OCI-LY1 (cell line): ENCODE data around the gene SPATA1.

ENCODE experiments used
- H2AFZ ChIP-seq: fragments of 200-600 bp; sonication (generic), shearing (Covaris generic); 2 replicates; pipeline ENCODE4 v1.6.0; 2014; ENCODE audit warnings: antibody characterized with exemption, mild to moderate bottlenecking, low read length
- H3F3A ChIP-seq: fragments of 200-600 bp; sonication (generic), shearing (Covaris generic); 2 replicates; pipeline ENCODE4 v1.6.0; 2014; ENCODE audit warnings: mild to moderate bottlenecking, antibody characterized with exemption, low read length, moderate library complexity; ENCODE audit not compliant: insufficient read depth
- H3K27ac ChIP-seq: fragments of 200-600 bp; sonication (generic); 2 replicates; pipeline ENCODE4 v1.5.1; 2014; ENCODE audit warnings: low read length, mixed run types, mild to moderate bottlenecking, low read depth; ENCODE audit not compliant: poor library complexity, severe bottlenecking
- H3K27me3 ChIP-seq: fragments of 200-600 bp; sonication (generic); 2 replicates; pipeline ENCODE4 v1.6.0; 2014; ENCODE audit warnings: antibody characterized with exemption, mild to moderate bottlenecking, low read length, moderate library complexity; ENCODE audit not compliant: insufficient read depth
- H3K36me3 ChIP-seq: fragments of 200-600 bp; sonication (generic); 2 replicates; pipeline ENCODE4 v1.6.1; 2014; ENCODE audit warnings: mild to moderate bottlenecking, antibody characterized with exemption, low read length, moderate library complexity, mixed read lengths; ENCODE audit not compliant: insufficient read depth
- H3K4me1 ChIP-seq: fragments of 200-600 bp; sonication (generic); 2 replicates; pipeline ENCODE4 v1.5.1; 2014; ENCODE audit warnings: mild to moderate bottlenecking, low read length, moderate library complexity; ENCODE audit not compliant: insufficient read depth, severe bottlenecking
- H3K4me2 ChIP-seq: fragments of 200-600 bp; sonication (generic), shearing (Covaris generic); 2 replicates; pipeline ENCODE4 v1.6.1; 2014; ENCODE audit warnings: low read length
- H3K4me3 ChIP-seq: fragments of 200-600 bp; sonication (generic); 2 replicates; pipeline ENCODE4 v1.5.1; 2014; ENCODE audit warnings: low read length, low read depth, mild to moderate bottlenecking, mixed read lengths; ENCODE audit not compliant: poor library complexity, severe bottlenecking
- H3K79me2 ChIP-seq: fragments of 200-600 bp; shearing (Covaris generic); 2 replicates; pipeline ENCODE4 v1.6.1; 2016; ENCODE audit warnings: mixed run types, low read length, mixed read lengths; ENCODE audit not compliant: insufficient read depth
- H3K9ac ChIP-seq: fragments of 200-600 bp; sonication (generic), shearing (Covaris generic); 2 replicates; pipeline ENCODE4 v1.6.1; 2014; ENCODE audit warnings: mild to moderate bottlenecking, low read length, mixed read lengths
- H3K9me2 ChIP-seq: fragments of 200-600 bp; sonication (generic), shearing (Covaris generic); 2 replicates; pipeline ENCODE4 v1.6.1; 2014; ENCODE audit warnings: low read depth, mild to moderate bottlenecking, low read length, mixed read lengths
- H3K9me3 ChIP-seq: fragments of 200-600 bp; shearing (Covaris generic); 2 replicates; pipeline ENCODE4 v1.6.1; 2014; ENCODE audit warnings: low read length, mixed read lengths
- H4K20me1 ChIP-seq: fragments of 200-600 bp; sonication (generic), shearing (Covaris generic); 2 replicates; pipeline ENCODE4 v1.6.0; 2016; ENCODE audit warnings: mild to moderate bottlenecking, low read length; ENCODE audit not compliant: insufficient read depth
- CTCF ChIP-seq: fragments of 200-600 bp; sonication (generic), shearing (Covaris generic); IDR thresholded peaks from 2 replicates; pipeline ENCODE4 v1.5.1; 2017; ENCODE audit warnings: mild to moderate bottlenecking, antibody characterized with exemption, low read length, moderate library complexity, mixed read lengths
- EZH2 ChIP-seq: fragments of 200-600 bp; sonication (generic), shearing (Covaris generic); IDR thresholded peaks from 2 replicates; pipeline ENCODE4 v1.8.0; 2017; ENCODE audit warnings: borderline replicate concordance, mixed run types, mild to moderate bottlenecking, antibody characterized with exemption, low read length, moderate library complexity, mixed read lengths

Gene SPATA1

GRCh38 chr1:84480650-84481049, 25.5 kb upstream of the SPATA1 start:
- Histone ChIP-seq H3K27me3 (no peaks in the 10 kb centered on the region), H3K27ac (no peak overlapping the region), H3K4me3 (peak overlapping the region; percentile 87), H3K9me3 (peaks cover 5% of the 10 kb centered on the region; the same call in 1 of the 2 replicates), H3K4me1 (peaks cover 29% of the 10 kb centered on the region), H3K9me2 (no peaks in the 10 kb centered on the region), H3K4me2 (peak overlapping the region; percentile 97), H3K9ac (peak overlapping the region; percentile 81), H2AFZ (no peak overlapping the region), H3K79me2 (peaks cover 31% of the 10 kb centered on the region), H3K36me3 (peaks cover 46% of the 10 kb centered on the region), H3F3A (no peaks in the 10 kb centered on the region; the same call in 1 of the 2 replicates), H4K20me1 (no peaks in the 10 kb centered on the region)
- TF ChIP-seq EZH2 (no peak), CTCF (no peak)

GRCh38 chr1:84481317-84481716, 24.9 kb upstream of the SPATA1 start:
- no peaks in the 10 kb centered on the region for H4K20me1 ChIP-seq
- H2AFZ ChIP-seq = no peak overlapping the region
- peak overlapping the region; percentile 28 for H3K4me2 ChIP-seq
- 0 out of 2 replicates have a peak overlapping the region, but pooled peaks have one; percentile 29 for H3K9ac ChIP-seq
- H3K9me3 ChIP-seq = peaks cover 5% of the 10 kb centered on the region; the same call in 1 of the 2 replicates
- H3K27ac ChIP-seq = no peak overlapping the region
- H3K27me3 ChIP-seq = no peaks in the 10 kb centered on the region
- no peak for TF ChIP-seq CTCF
- no peak for TF ChIP-seq EZH2
- H3F3A ChIP-seq = no peaks in the 10 kb centered on the region; the same call in 1 of the 2 replicates
- peaks cover 51% of the 10 kb centered on the region for H3K36me3 ChIP-seq
- H3K79me2 ChIP-seq = peaks cover 31% of the 10 kb centered on the region
- no peak overlapping the region for H3K4me3 ChIP-seq
- H3K4me1 ChIP-seq = peaks cover 29% of the 10 kb centered on the region
- no peaks in the 10 kb centered on the region for H3K9me2 ChIP-seq

- Histone ChIP-seq H3K4me2 (no peak overlapping the region), H3K36me3 (peaks cover 85% of the 10 kb centered on the region), H3K27me3 (no peaks in the 10 kb centered on the region), H3K9ac (no peak overlapping the region), H3K27ac (no peak overlapping the region), H3K4me3 (no peak overlapping the region), H3K9me3 (no peaks in the 10 kb centered on the region), H3K9me2 (no peaks in the 10 kb centered on the region), H3F3A (no peaks in the 10 kb centered on the region), H3K4me1 (no peaks in the 10 kb centered on the region), H4K20me1 (no peaks in the 10 kb centered on the region), H2AFZ (no peak overlapping the region), H3K79me2 (peaks cover 17% of the 10 kb centered on the region)
- TF ChIP-seq EZH2 (no peak), CTCF (no peak)
These were observed 18.1 kb upstream of the SPATA1 start for GRCh38 chr1:84488107-84488506.
